Stimulated activated CD4-positive, alpha-beta T cell treated with anti-CD3 and anti-CD28 coated beads, Interleukin-4, amount 100 ng/mL, for 24 hours (primary cell): ENCODE results near the gene RMI2.

Experiments
- DNase-seq: peaks from one replicate; pipeline ENCODE4 v3.0.0-alpha.2; 2020

RMI2 gene

GRCh38 chr16:11386791-11387546 is 41.7 kb downstream of the RMI2 start:
- DNase-seq, result no peak

GRCh38 chr16:11389083-11389482 is 43.8 kb downstream of the RMI2 start:
- DNase-seq, result no peak

GRCh38 chr16:11389631-11390565 is 44.6 kb downstream of the RMI2 start:
- no peak for DNase-seq

GRCh38 chr16:11390573-11391495 is 45.6 kb downstream of the RMI2 start:
- DNase-seq, result no peak

- no peak for DNase-seq
These were observed 46.3 kb downstream of the RMI2 start for GRCh38 chr16:11391576-11391975.

GRCh38 chr16:11392041-11392581 is 46.9 kb downstream of the RMI2 start:
- DNase-seq, result no peak

GRCh38 chr16:11393366-11393765 is 48.1 kb downstream of the RMI2 start:
- DNase-seq, result no peak

- no peak for DNase-seq
These were observed 48.8 kb downstream of the RMI2 start for GRCh38 chr16:11393861-11394592.

- DNase-seq, result no peak
These were observed 49.3 kb downstream of the RMI2 start for GRCh38 chr16:11394593-11394960.

- DNase-seq, result no peak
These were observed 50.0 kb downstream of the RMI2 start for GRCh38 chr16:11395008-11395948.

GRCh38 chr16:11395949-11396240 is 50.6 kb downstream of the RMI2 start:
- no peak for DNase-seq

- DNase-seq, result peak; percentile 76
These were observed 51.2 kb downstream of the RMI2 start for GRCh38 chr16:11396241-11397048.

- DNase-seq, result no peak
These were observed 52.9 kb downstream of the RMI2 start for GRCh38 chr16:11398136-11398535.

GRCh38 chr16:11398851-11399250 is 53.6 kb downstream of the RMI2 start:
- no peak for DNase-seq

GRCh38 chr16:11399261-11399831 is 54.1 kb downstream of the RMI2 start:
- DNase-seq, result no peak

GRCh38 chr16:11400076-11400475 is 54.8 kb downstream of the RMI2 start:
- no peak for DNase-seq
